GM13976 (cell line): ENCODE results near the gene ADAMTS16.

Experiments
- DNase-seq: peaks from one replicate; pipeline ENCODE4 v3.0.0; 2012; ENCODE audit warnings: low spot score
- CTCF ChIP-seq: IDR thresholded peaks from 2 replicates; pipeline ENCODE4 v1.5.1; 2012; ENCODE audit warnings: borderline replicate concordance, mild to moderate bottlenecking; ENCODE audit not compliant: insufficient read depth; ENCODE audit errors: extremely low read depth, missing control alignments, control extremely low read depth
- in situ Hi-C: fragments of 300-500 bp; cut with MboI; formaldehyde crosslinking; loops from one replicate; pipeline ENCODE4 v1.12.0; 2022; ENCODE audit warnings: low sequenced_read_pairs, mixed read lengths, inconsistent platforms; ENCODE audit not compliant: unreplicated experiment

Gene ADAMTS16

GRCh38 chr5:5303242-5303641, 163.1 kb downstream of the ADAMTS16 start:
- TF ChIP-seq CTCF: no peak
- no peak for DNase-seq
- in situ Hi-C loops: no loop called here

GRCh38 chr5:5304361-5305020, 164.4 kb downstream of the ADAMTS16 start:
- no peak for DNase-seq
- in situ Hi-C loops: no loop called here
- no peak for TF ChIP-seq CTCF

- in situ Hi-C loops: no loop called here
- no peak for DNase-seq
- no peak for TF ChIP-seq CTCF
Measured at GRCh38 chr5:5306696-5307095, 166.6 kb downstream of the ADAMTS16 start.

- TF ChIP-seq CTCF: no peak
- in situ Hi-C loops: no loop called here
- DNase-seq: no peak
Measured at GRCh38 chr5:5308319-5308718, 168.2 kb downstream of the ADAMTS16 start.

GRCh38 chr5:5309645-5310044, 169.5 kb downstream of the ADAMTS16 start:
- TF ChIP-seq CTCF: no peak
- DNase-seq: no peak
- in situ Hi-C loops: no loop called here

GRCh38 chr5:5313101-5313635, 173.0 kb downstream of the ADAMTS16 start:
- TF ChIP-seq CTCF: no peak
- in situ Hi-C loops: no loop called here
- no peak for DNase-seq
